H1 (cell line): ENCODE measurements around the gene CDC45. TPM values are rescaled to one million over a fixed set of nuclear protein-coding genes. Genes with fewer than 3 reads are reported as not detected.

Experiments
- CTCF ChIA-PET: fragments of 300-600 bp; sonication (Branson Sonifier 250); formaldehyde crosslinking; loops from one replicate; lab custom pipeline; 2021; ENCODE audit not compliant: partially characterized antibody; lab: Charles Lee
- POLR2A ChIA-PET: fragments of 300-600 bp; sonication (Branson Sonifier 250); formaldehyde crosslinking; loops from one replicate; lab custom pipeline; 2021; ENCODE audit warnings: inconsistent platforms; ENCODE audit not compliant: partially characterized antibody; lab: Charles Lee
- DNase-seq, 2 experiments: peaks; one replicate each; pipeline versions ENCODE4 v3.0.0 to v3.0.0-alpha.2; 2010 to 2022; ENCODE audit warnings: low spot score in 2 of 2, low read depth in 1 of 2, mixed read lengths in 1 of 2
- FAIRE-seq: peaks from 2 replicates; lab custom pipeline; 2011; peaks lifted over from hg19 to GRCh38; lab: Jason Lieb, UNC
- H2AFZ ChIP-seq: 2 replicates; pipeline ENCODE4 v1.8.1; 2012; ENCODE audit warnings: low read length, inconsistent platforms
- H2AK5ac ChIP-seq: 2 replicates; pipeline ENCODE4 v1.6.1; 2013; ENCODE audit warnings: low read depth, low read length
- H2BK120ac ChIP-seq: replicated peaks from 2 replicates; pipeline ENCODE3; 2013; ENCODE audit warnings: low read depth, low read length, inconsistent platforms
- H2BK12ac ChIP-seq: 2 replicates; pipeline ENCODE4 v1.6.1; 2013; ENCODE audit warnings: low read depth, low read length
- H2BK15ac ChIP-seq: 2 replicates; pipeline ENCODE4 v1.6.1; 2013; ENCODE audit warnings: low read length
- H2BK20ac ChIP-seq: 2 replicates; pipeline ENCODE4 v1.6.1; 2013; ENCODE audit warnings: low read length
- H2BK5ac ChIP-seq: 2 replicates; pipeline ENCODE4 v1.6.1; 2013; ENCODE audit warnings: low read depth, low read length
- H3K14ac ChIP-seq: 2 replicates; pipeline ENCODE4 v1.6.1; 2013; ENCODE audit warnings: inconsistent platforms; ENCODE audit not compliant: insufficient read length
- H3K18ac ChIP-seq: 2 replicates; pipeline ENCODE4 v1.6.1; 2013; ENCODE audit warnings: low read length; ENCODE audit errors: extremely low read depth
- H3K23ac ChIP-seq: 2 replicates; pipeline ENCODE4 v1.6.1; 2013; ENCODE audit warnings: inconsistent platforms; ENCODE audit not compliant: insufficient read length
- H3K23me2 ChIP-seq: 2 replicates; pipeline ENCODE4 v1.6.1; 2013; ENCODE audit warnings: low read depth, low read length
- H3K27ac ChIP-seq: 2 replicates; pipeline ENCODE4 v1.6.1; 2011; ENCODE audit warnings: low read depth, low read length, inconsistent platforms
- H3K27me3 ChIP-seq, 4 experiments: replicated peaks in 1 of 4; 1 replicate in 1 of 4; 2 replicates in 3 of 4; pipeline versions ENCODE4 v1.6.1 to v1.8.1; 2011 to 2013; ENCODE audit warnings: low read length in 3 of 4, mild to moderate bottlenecking in 3 of 4, inconsistent platforms in 2 of 4, mixed read lengths in 2 of 4, moderate library complexity in 1 of 4; ENCODE audit not compliant: control insufficient read depth in 3 of 4, insufficient read depth in 3 of 4; ENCODE audit errors: extremely low read depth in 1 of 4
- H3K36me3 ChIP-seq, 4 experiments: 2 replicates each; pipeline versions ENCODE4 v1.6.1 to v1.8.1; 2011 to 2013; ENCODE audit warnings: mild to moderate bottlenecking in 4 of 4, low read length in 3 of 4, moderate library complexity in 2 of 4, control low read depth in 1 of 4, inconsistent platforms in 1 of 4; ENCODE audit not compliant: insufficient read depth in 4 of 4, control insufficient read depth in 2 of 4
- H3K4ac ChIP-seq: replicated peaks from 2 replicates; pipeline ENCODE3; 2013; ENCODE audit warnings: low read length, low read depth, mixed read lengths, inconsistent platforms; ENCODE audit not compliant: insufficient read length
- H3K4me1 ChIP-seq, 4 experiments: replicated peaks in 1 of 4; 1 replicate in 1 of 4; 2 replicates in 3 of 4; pipeline versions ENCODE4 v1.6.1 to v1.8.1; 2011 to 2013; ENCODE audit warnings: low read length in 3 of 4, inconsistent platforms in 2 of 4, mixed read lengths in 1 of 4; ENCODE audit not compliant: insufficient read depth in 4 of 4, control insufficient read depth in 3 of 4
- H3K4me2 ChIP-seq, 2 experiments: 2 replicates each; pipeline versions ENCODE4 v1.6.1 to v1.8.1; 2011 to 2013; ENCODE audit warnings: low read depth in 2 of 2, low read length in 2 of 2, control low read depth in 1 of 2, inconsistent platforms in 1 of 2, mild to moderate bottlenecking in 1 of 2; ENCODE audit not compliant: insufficient read depth in 1 of 2
- H3K4me3 ChIP-seq, 4 experiments: fragments of 200-600, 300-600 bp in 1 of 4; sonication (generic), shearing (Covaris generic), sonication (Bioruptor Twin) in 1 of 4; 2 replicates each; pipeline versions ENCODE4 v1.5.1 to v1.8.1; 2011 to 2016; ENCODE audit warnings: low read length in 4 of 4, low read depth in 3 of 4, control low read depth in 2 of 4, inconsistent platforms in 2 of 4, mild to moderate bottlenecking in 2 of 4, mixed read lengths in 1 of 4, moderate library complexity in 1 of 4; ENCODE audit not compliant: insufficient read depth in 2 of 4; ENCODE audit errors: extremely low read depth in 1 of 4
- H3K56ac ChIP-seq: replicated peaks from 2 replicates; pipeline ENCODE3; 2013; ENCODE audit warnings: low read depth, mild to moderate bottlenecking, mixed read lengths, low read length, inconsistent platforms; ENCODE audit not compliant: insufficient read length
- H3K79me1 ChIP-seq: 2 replicates; pipeline ENCODE4 v1.6.1; 2013; ENCODE audit warnings: low read depth, low read length, control low read depth
- H3K79me2 ChIP-seq, 2 experiments: 2 replicates each; pipeline versions ENCODE4 v1.6.1 to v1.8.1; 2012 to 2013; ENCODE audit warnings: low read length in 2 of 2, mild to moderate bottlenecking in 2 of 2, inconsistent platforms in 1 of 2; ENCODE audit not compliant: insufficient read depth in 2 of 2, control insufficient read depth in 1 of 2
- H3K9ac ChIP-seq, 4 experiments: replicated peaks in 1 of 4; 1 replicate in 1 of 4; 2 replicates in 3 of 4; pipeline versions ENCODE4 v1.6.1 to v1.8.1; 2011 to 2013; ENCODE audit warnings: low read depth in 3 of 4, low read length in 3 of 4, control low read depth in 2 of 4, mild to moderate bottlenecking in 2 of 4, moderate library complexity in 2 of 4, inconsistent platforms in 1 of 4; ENCODE audit errors: extremely low read depth in 1 of 4
- H3K9me3 ChIP-seq, 2 experiments: 2 replicates each; pipeline versions ENCODE4 v1.6.1 to v1.8.1; 2012 to 2013; ENCODE audit warnings: mild to moderate bottlenecking in 2 of 2, moderate library complexity in 2 of 2, control low read depth in 1 of 2, inconsistent platforms in 1 of 2, low read depth in 1 of 2, low read length in 1 of 2, mixed read lengths in 1 of 2; ENCODE audit not compliant: insufficient read depth in 2 of 2
- H4K20me1 ChIP-seq, 2 experiments: replicated peaks in 1 of 2; 2 replicates each; pipeline versions ENCODE3 to v1.8.1; 2011 to 2013; ENCODE audit warnings: inconsistent platforms in 2 of 2, low read length in 2 of 2, mild to moderate bottlenecking in 1 of 2; ENCODE audit not compliant: insufficient read depth in 2 of 2, control insufficient read depth in 1 of 2
- H4K5ac ChIP-seq: 2 replicates; pipeline ENCODE4 v1.6.1; 2013; ENCODE audit warnings: low read length, low read depth, mixed read lengths, inconsistent platforms; ENCODE audit not compliant: insufficient read length
- H4K8ac ChIP-seq: 2 replicates; pipeline ENCODE4 v1.8.0; 2013; ENCODE audit warnings: mild to moderate bottlenecking, moderate library complexity, low read length, inconsistent platforms; ENCODE audit not compliant: insufficient read depth; ENCODE audit errors: extremely low read depth
- H4K91ac ChIP-seq: replicated peaks from 2 replicates; pipeline ENCODE3; 2013; ENCODE audit warnings: low read length, mixed read lengths, inconsistent platforms; ENCODE audit not compliant: insufficient read length
- TCF12 ChIP-seq: IDR thresholded peaks from 2 replicates; pipeline ENCODE4 v1.6.1; 2011; ENCODE audit warnings: low read depth, mild to moderate bottlenecking, low read length
- WGBS, 2 experiments: shearing (Covaris generic) in 1 of 2; methylation state at CpG; one replicate each; pipeline versions ENCODE4 v1.1.6 to v1.1.7; 2013 to 2015; ENCODE audit warnings: low lambda C conversion rate in 2 of 2, mixed read lengths in 2 of 2, inconsistent platforms in 1 of 2, low coverage in 1 of 2, missing lambda C conversion rate in 1 of 2; ENCODE audit not compliant: insufficient replicate concordance in 2 of 2, insufficient coverage in 1 of 2, insufficient read length in 1 of 2; ENCODE audit errors: extremely low coverage in 1 of 2, missing lambda C conversion rate in 1 of 2; 5-methylcytosine and 5-hydroxymethylcytosine counted together
- polyA plus RNA-seq, 7 experiments: library from polyadenylated mRNA; depleted of rRNA in 3 of 7; stranded (reverse) in 5 of 7; unstranded in 2 of 7; fragments of >200 nt in 5 of 7; fragments of 200-250 nt in 2 of 7; gene quantifications; 1 replicate in 5 of 7; 2 replicates in 1 of 7; 4 replicates in 1 of 7; pipeline versions ENCODE4 v1.2.1 to v1.2.3, GENCODE V29; 2011 to 2013; ENCODE audit warnings: missing spikeins in 2 of 7, mixed read lengths in 2 of 7
- total RNA-seq: library from RNA; stranded (reverse); fragmentation: NEBNext Ultra II Directional; extraction: Animal tissue kit (Norgen Biotek cat#: 25700); gene quantifications from 2 replicates; pipeline ENCODE4 v1.2.1, GENCODE V29; 2021
- TF ChIP-seq, protein P1 (sequence below): IDR thresholded peaks from 2 replicates; pipeline ENCODE4 v1.6.1; 2011; ENCODE audit warnings: low read length, improper control_type of control experiment

CDC45 gene
- total and polyA plus RNA-seq, 2 of the 8 experiments (the other 6 are each of a cell fraction or from before 2014, with no cell fraction given), result 31.9 to 37.7 TPM

DNA sequence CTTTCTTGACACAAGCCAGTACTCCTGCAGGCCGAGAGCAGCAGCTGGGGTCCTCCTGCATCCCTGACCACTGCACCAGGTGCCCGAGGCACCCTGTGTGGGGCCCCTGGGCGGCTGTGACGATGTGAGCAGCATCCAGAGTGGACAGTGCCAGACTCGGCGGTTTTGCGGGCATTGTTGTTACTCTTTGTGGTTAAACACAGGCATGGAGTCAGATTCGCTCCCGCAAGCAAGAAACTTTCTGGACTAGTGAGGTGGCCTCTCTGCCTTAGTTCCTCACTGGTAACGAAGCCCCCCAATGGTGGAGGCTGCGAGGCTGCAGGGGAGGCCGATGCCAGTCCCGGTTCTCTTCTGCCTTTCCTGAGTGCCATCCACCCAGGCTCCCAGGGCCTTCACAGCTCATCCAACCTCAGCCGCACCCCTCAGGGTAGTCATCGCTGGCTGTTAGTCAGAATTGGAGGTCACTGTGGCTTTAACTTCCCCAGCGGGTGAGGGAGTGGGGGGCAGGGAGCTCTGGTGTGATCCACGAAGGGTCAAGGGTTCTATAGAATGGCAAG lies 48.2 kb downstream of the CDC45 start:
- Histone ChIP-seq H3K23me2 (peaks cover 14% of the 10 kb centered on the region; the same call in 1 of the 2 replicates), H4K8ac (no peak overlapping the region), H3K4ac (no peak overlapping the region), H3K27me3 (peaks cover 0 to 32% (median 26%) of the 10 kb centered on the region in 4 experiments; a peak in 6 of 7 replicates), H2AK5ac (no peak overlapping the region), H3K9ac (no peak overlapping the region), H2BK5ac (no peak overlapping the region), H3K79me1 (no peaks in the 10 kb centered on the region), H3K4me1 (peaks cover 0 to 8% (median 5%) of the 10 kb centered on the region in 4 experiments; a peak in 5 of 7 replicates), H3K36me3 (no peaks in the 10 kb centered on the region), H2BK120ac (no peak overlapping the region), H3K56ac (no peak overlapping the region), H2AFZ (no peak overlapping the region), H4K20me1 (peaks cover 0 to 7% of the 10 kb centered on the region in 2 experiments), H3K9me3 (no peaks in the 10 kb centered on the region), H4K91ac (no peak overlapping the region), H3K18ac (no peak overlapping the region), H2BK12ac (no peak overlapping the region), H3K14ac (no peak overlapping the region), H2BK20ac (no peak overlapping the region), H3K23ac (no peak overlapping the region), H3K27ac (no peak overlapping the region), H3K4me2 (no peak overlapping the region), H3K79me2 (no peaks in the 10 kb centered on the region), H4K5ac (no peak overlapping the region), H3K4me3 (no peak overlapping the region), H2BK15ac (no peak overlapping the region)
- CTCF ChIA-PET, result interaction anchor here (1.0 to 1.7 kb wide), 2 partner anchors 27 to 102 kb away, joined by 3 to 4 read pairs; no protein-coding TSS in a partner anchor
- FAIRE-seq (no peak), DNase-seq (no peak)
- POLR2A ChIA-PET, result interaction anchor here (1.0 to 1.5 kb wide), 2 partner anchors 14 to 49 kb away, joined by 3 to 4 read pairs; partner anchors contain the start of genes CDC45 and UFD1
- 91% methylated on average over 17 of the region's 17 CpGs; no CpG with 5 or more reads in 1 of the 2 experiments for WGBS, 2 experiments
- TF ChIP-seq, protein P1, sequence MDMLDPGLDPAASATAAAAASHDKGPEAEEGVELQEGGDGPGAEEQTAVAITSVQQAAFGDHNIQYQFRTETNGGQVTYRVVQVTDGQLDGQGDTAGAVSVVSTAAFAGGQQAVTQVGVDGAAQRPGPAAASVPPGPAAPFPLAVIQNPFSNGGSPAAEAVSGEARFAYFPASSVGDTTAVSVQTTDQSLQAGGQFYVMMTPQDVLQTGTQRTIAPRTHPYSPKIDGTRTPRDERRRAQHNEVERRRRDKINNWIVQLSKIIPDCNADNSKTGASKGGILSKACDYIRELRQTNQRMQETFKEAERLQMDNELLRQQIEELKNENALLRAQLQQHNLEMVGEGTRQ, result no peak
- TF ChIP-seq TCF12, result no peak
